ENCODE measurements around the gene CPNE4. TPM values are rescaled to one million over a fixed set of nuclear protein-coding genes. Genes with fewer than 3 reads are reported as not detected.
A peak's percentile ranks its signal among the peaks of the same experiment; 100 is the strongest.

CPNE4 gene
- total and polyA plus RNA-seq, 5 donors from 2014 or later: not detected

- Histone ChIP-seq H3K4me3 (ENCODE audit: low read depth, low read length) (no peak overlapping the region), H3K27me3 (ENCODE audit: control insufficient read depth, insufficient read depth, low read length) (no peaks in the 10 kb centered on the region), H3K4me1 (ENCODE audit: control insufficient read depth, insufficient read depth, low read length, poor library complexity, severe bottlenecking) (no peaks in the 10 kb centered on the region), H3K36me3 (ENCODE audit: control insufficient read depth, insufficient read depth, low read length) (no peaks in the 10 kb centered on the region), H3K9me3 (ENCODE audit: control insufficient read depth in 2 of 2, low read length in 2 of 2) (no peaks in the 10 kb centered on the region), H3K27ac (ENCODE audit: insufficient read depth, low read length, poor library complexity, severe bottlenecking) (no peak overlapping the region)
- no peak for ATAC-seq (ENCODE audit: low read depth in 2 of 2)
- Mint-ChIP-seq H3K27me3 (no peaks in the 10 kb centered on the region), H3K27ac (no peak overlapping the region), H3K4me3 (no peak overlapping the region), H3K36me3 (no peaks in the 10 kb centered on the region), H3K4me1 (no peaks in the 10 kb centered on the region), H3K9me3 (peaks cover 0 to 4% (median 0%) of the 10 kb centered on the region in 7 donors)
- DNase-seq: no peak
Observed at GRCh38 chr3:131881777-131882176, 153.0 kb downstream of the CPNE4 start.

- H3K9me3 ChIP-seq (ENCODE audit: control insufficient read depth in 2 of 2, low read length in 2 of 2): no peaks in the 10 kb centered on the region
- DNase-seq: no peak
- no peaks in the 10 kb centered on the region for H3K36me3 ChIP-seq (ENCODE audit: control insufficient read depth, insufficient read depth, low read length)
- Mint-ChIP-seq H3K36me3 (no peaks in the 10 kb centered on the region), H3K4me1 (no peaks in the 10 kb centered on the region), H3K9me3 (peaks cover 0 to 4% (median 0%) of the 10 kb centered on the region in 7 donors), H3K27me3 (no peaks in the 10 kb centered on the region), H3K27ac (no peak overlapping the region), H3K4me3 (no peak overlapping the region)
- no peak overlapping the region for H3K4me3 ChIP-seq (ENCODE audit: low read depth, low read length)
- no peak overlapping the region for H3K27ac ChIP-seq (ENCODE audit: insufficient read depth, low read length, poor library complexity, severe bottlenecking)
- no peaks in the 10 kb centered on the region for H3K27me3 ChIP-seq (ENCODE audit: control insufficient read depth, insufficient read depth, low read length)
- ATAC-seq (ENCODE audit: low read depth in 2 of 2): no peak
- no peaks in the 10 kb centered on the region for H3K4me1 ChIP-seq (ENCODE audit: control insufficient read depth, insufficient read depth, low read length, poor library complexity, severe bottlenecking)
Observed at GRCh38 chr3:131880948-131881347, 153.9 kb downstream of the CPNE4 start.

GRCh38 chr3:131868203-131868602 lies 166.6 kb downstream of the CPNE4 start:
- Histone ChIP-seq H3K4me1 (ENCODE audit: control insufficient read depth, insufficient read depth, low read length, poor library complexity, severe bottlenecking) (no peaks in the 10 kb centered on the region), H3K9me3 (ENCODE audit: control insufficient read depth in 2 of 2, low read length in 2 of 2) (no peaks in the 10 kb centered on the region), H3K27me3 (ENCODE audit: control insufficient read depth, insufficient read depth, low read length) (no peaks in the 10 kb centered on the region), H3K4me3 (ENCODE audit: low read depth, low read length) (no peak overlapping the region), H3K27ac (ENCODE audit: insufficient read depth, low read length, poor library complexity, severe bottlenecking) (no peak overlapping the region), H3K36me3 (ENCODE audit: control insufficient read depth, insufficient read depth, low read length) (no peaks in the 10 kb centered on the region)
- no peaks in the 10 kb centered on the region for H3K4me1 Mint-ChIP-seq
- H3K36me3 Mint-ChIP-seq: no peaks in the 10 kb centered on the region
- DNase-seq: no peak
- H3K4me3 Mint-ChIP-seq: no peak overlapping the region
- H3K27me3 Mint-ChIP-seq: no peaks in the 10 kb centered on the region
- peak overlapping the region in 1 of 3 donors; percentile 41 for H3K27ac Mint-ChIP-seq
- peaks cover 0 to 2% (median 0%) of the 10 kb centered on the region in 7 donors for H3K9me3 Mint-ChIP-seq
- no peak for ATAC-seq (ENCODE audit: low read depth in 2 of 2)

- Histone ChIP-seq H3K27me3 (ENCODE audit: control insufficient read depth, insufficient read depth, low read length) (no peaks in the 10 kb centered on the region), H3K4me3 (ENCODE audit: low read depth, low read length) (no peak overlapping the region), H3K4me1 (ENCODE audit: control insufficient read depth, insufficient read depth, low read length, poor library complexity, severe bottlenecking) (no peaks in the 10 kb centered on the region), H3K36me3 (ENCODE audit: control insufficient read depth, insufficient read depth, low read length) (no peaks in the 10 kb centered on the region), H3K9me3 (ENCODE audit: control insufficient read depth in 2 of 2, low read length in 2 of 2) (no peaks in the 10 kb centered on the region), H3K27ac (ENCODE audit: insufficient read depth, low read length, poor library complexity, severe bottlenecking) (no peak overlapping the region)
- H3K4me3 Mint-ChIP-seq: no peak overlapping the region
- peaks cover 0 to 3% (median 0%) of the 10 kb centered on the region in 7 donors for H3K9me3 Mint-ChIP-seq
- no peaks in the 10 kb centered on the region for H3K27me3 Mint-ChIP-seq
- no peaks in the 10 kb centered on the region for H3K4me1 Mint-ChIP-seq
- H3K36me3 Mint-ChIP-seq: no peaks in the 10 kb centered on the region
- DNase-seq (no peak), ATAC-seq (ENCODE audit: low read depth in 2 of 2) (no peak)
- H3K27ac Mint-ChIP-seq: no peak overlapping the region
Observed at GRCh38 chr3:131856171-131856570, 178.6 kb downstream of the CPNE4 start.

- no peaks in the 10 kb centered on the region for H3K9me3 ChIP-seq (ENCODE audit: control insufficient read depth in 2 of 2, low read length in 2 of 2)
- no peak for DNase-seq
- Mint-ChIP-seq H3K36me3 (no peaks in the 10 kb centered on the region), H3K4me1 (no peaks in the 10 kb centered on the region), H3K9me3 (peaks cover 0 to 4% (median 0%) of the 10 kb centered on the region in 7 donors), H3K27me3 (no peaks in the 10 kb centered on the region), H3K27ac (no peak overlapping the region), H3K4me3 (no peak overlapping the region)
- ATAC-seq (ENCODE audit: low read depth in 2 of 2): no peak
- no peaks in the 10 kb centered on the region for H3K27me3 ChIP-seq (ENCODE audit: control insufficient read depth, insufficient read depth, low read length)
- H3K27ac ChIP-seq (ENCODE audit: insufficient read depth, low read length, poor library complexity, severe bottlenecking): no peak overlapping the region
- H3K36me3 ChIP-seq (ENCODE audit: control insufficient read depth, insufficient read depth, low read length): no peaks in the 10 kb centered on the region
- no peak overlapping the region for H3K4me3 ChIP-seq (ENCODE audit: low read depth, low read length)
- H3K4me1 ChIP-seq (ENCODE audit: control insufficient read depth, insufficient read depth, low read length, poor library complexity, severe bottlenecking): no peaks in the 10 kb centered on the region
Observed at GRCh38 chr3:131850223-131850622, 184.6 kb downstream of the CPNE4 start.

- H3K4me1 ChIP-seq (ENCODE audit: control insufficient read depth, insufficient read depth, low read length, poor library complexity, severe bottlenecking): no peaks in the 10 kb centered on the region
Observed at GRCh38 chr3:131849616-131850015, 185.2 kb downstream of the CPNE4 start.

GRCh38 chr3:131847966-131848510 lies 186.8 kb downstream of the CPNE4 start:
- H3K9me3 Mint-ChIP-seq: peaks cover 0 to 4% (median 0%) of the 10 kb centered on the region in 7 donors
- H3K4me1 Mint-ChIP-seq: no peaks in the 10 kb centered on the region
- Histone ChIP-seq H3K4me1 (ENCODE audit: control insufficient read depth, insufficient read depth, low read length, poor library complexity, severe bottlenecking) (no peaks in the 10 kb centered on the region), H3K27me3 (ENCODE audit: control insufficient read depth, insufficient read depth, low read length) (no peaks in the 10 kb centered on the region), H3K27ac (ENCODE audit: insufficient read depth, low read length, poor library complexity, severe bottlenecking) (no peak overlapping the region), H3K4me3 (ENCODE audit: low read depth, low read length) (no peak overlapping the region), H3K36me3 (ENCODE audit: control insufficient read depth, insufficient read depth, low read length) (no peaks in the 10 kb centered on the region), H3K9me3 (ENCODE audit: control insufficient read depth in 2 of 2, low read length in 2 of 2) (no peaks in the 10 kb centered on the region)
- no peak overlapping the region for H3K27ac Mint-ChIP-seq
- ATAC-seq (ENCODE audit: low read depth in 2 of 2) (no peak), DNase-seq (no peak)
- H3K36me3 Mint-ChIP-seq: no peaks in the 10 kb centered on the region
- no peaks in the 10 kb centered on the region for H3K27me3 Mint-ChIP-seq
- no peak overlapping the region for H3K4me3 Mint-ChIP-seq

More at GRCh38 chr3:131849616-131850015, 185.2 kb downstream of the CPNE4 start:
- Mint-ChIP-seq H3K4me3 (no peak overlapping the region), H3K27ac (no peak overlapping the region), H3K27me3 (no peaks in the 10 kb centered on the region), H3K4me1 (no peaks in the 10 kb centered on the region), H3K9me3 (peaks cover 0 to 3% (median 0%) of the 10 kb centered on the region in 7 donors), H3K36me3 (no peaks in the 10 kb centered on the region)
- no peaks in the 10 kb centered on the region for H3K27me3 ChIP-seq (ENCODE audit: control insufficient read depth, insufficient read depth, low read length)
- no peak for DNase-seq
- no peaks in the 10 kb centered on the region for H3K36me3 ChIP-seq (ENCODE audit: control insufficient read depth, insufficient read depth, low read length)
- no peak overlapping the region for H3K4me3 ChIP-seq (ENCODE audit: low read depth, low read length)
- ATAC-seq (ENCODE audit: low read depth in 2 of 2): no peak
- H3K27ac ChIP-seq (ENCODE audit: insufficient read depth, low read length, poor library complexity, severe bottlenecking): no peak overlapping the region
- no peaks in the 10 kb centered on the region for H3K9me3 ChIP-seq (ENCODE audit: control insufficient read depth in 2 of 2, low read length in 2 of 2)

- Mint-ChIP-seq H3K9me3 (peaks cover 0 to 4% (median 0%) of the 10 kb centered on the region in 7 donors), H3K27ac (no peak overlapping the region), H3K4me3 (no peak overlapping the region), H3K36me3 (no peaks in the 10 kb centered on the region), H3K27me3 (no peaks in the 10 kb centered on the region), H3K4me1 (no peaks in the 10 kb centered on the region)
- Histone ChIP-seq H3K4me1 (ENCODE audit: control insufficient read depth, insufficient read depth, low read length, poor library complexity, severe bottlenecking) (no peaks in the 10 kb centered on the region), H3K9me3 (ENCODE audit: control insufficient read depth in 2 of 2, low read length in 2 of 2) (no peaks in the 10 kb centered on the region), H3K36me3 (ENCODE audit: control insufficient read depth, insufficient read depth, low read length) (no peaks in the 10 kb centered on the region), H3K27me3 (ENCODE audit: control insufficient read depth, insufficient read depth, low read length) (no peaks in the 10 kb centered on the region), H3K27ac (ENCODE audit: insufficient read depth, low read length, poor library complexity, severe bottlenecking) (no peak overlapping the region), H3K4me3 (ENCODE audit: low read depth, low read length) (no peak overlapping the region)
- DNase-seq (no peak), ATAC-seq (ENCODE audit: low read depth in 2 of 2) (no peak)
Observed at GRCh38 chr3:131846296-131846924, 188.4 kb downstream of the CPNE4 start.

Data from CD4-positive, CD25-positive, alpha-beta regulatory T cell (primary cell).